WI38 (cell line): Measurements from ENCODE around the gene TSEN34.
A peak's percentile ranks its signal among the peaks of the same experiment; 100 is the strongest.

Source experiments
- H3K4me3 ChIP-seq: 2 replicates; pipeline ENCODE4 v1.5.1; 2011; ENCODE audit warnings: low read depth, mild to moderate bottlenecking, control low read depth, low read length
- CTCF ChIP-seq: IDR thresholded peaks from 2 replicates; pipeline ENCODE4 v1.5.1; 2012; ENCODE audit warnings: low read depth, mild to moderate bottlenecking, control low read depth, low read length

Gene TSEN34

GRCh38 chr19:54155694-54156093, 35.4 kb upstream of the TSEN34 start:
- H3K4me3 ChIP-seq = no peak overlapping the region
- TF ChIP-seq CTCF = no peak

GRCh38 chr19:54156490-54156889, 34.6 kb upstream of the TSEN34 start:
- H3K4me3 ChIP-seq = no peak overlapping the region
- no peak for TF ChIP-seq CTCF

- H3K4me3 ChIP-seq = no peak overlapping the region
- TF ChIP-seq CTCF = no peak
These were observed 34.2 kb upstream of the TSEN34 start for GRCh38 chr19:54156953-54157352.

- H3K4me3 ChIP-seq = peak overlapping the region; percentile 68
- no peak for TF ChIP-seq CTCF
These were observed 32.2 kb upstream of the TSEN34 start for GRCh38 chr19:54158812-54159351.

- peak within 1 kb of the TSS; percentile 73 for H3K4me3 ChIP-seq
- TF ChIP-seq CTCF = 0 out of 2 replicates have a peak, but pooled peaks have one; percentile 6
These were observed 31.5 kb upstream of the TSEN34 start, which contains the start of gene LENG1 for GRCh38 chr19:54159352-54160181. TSS of gene LENG1 (minus strand) at chr19:54159721. CDS start at chr19:54159695, 26 bp downstream.

- no peak for TF ChIP-seq CTCF
- H3K4me3 ChIP-seq = peak overlapping the region; percentile 73
These were observed 30.8 kb upstream of the TSEN34 start for GRCh38 chr19:54160182-54160811.

- no peak for TF ChIP-seq CTCF
- peak overlapping the region; percentile 73 for H3K4me3 ChIP-seq
These were observed 30.3 kb upstream of the TSEN34 start for GRCh38 chr19:54160854-54161253.
